GM21423 (cell line): ENCODE data around the gene ZBTB16.

Experiments
- ATAC-seq: cut with Tn5 transposase; IDR thresholded peaks from one replicate; pipeline ENCODE4 v1.9.1; 2021; ENCODE audit warnings: mild to moderate bottlenecking, moderate library complexity; ENCODE audit not compliant: unreplicated experiment

ZBTB16 gene

GRCh38 chr11:114232400-114233059 lies 173.0 kb downstream of the ZBTB16 start:
- ATAC-seq, result no peak

- no peak for ATAC-seq
Observed at GRCh38 chr11:114233755-114234154, 174.2 kb downstream of the ZBTB16 start.

GRCh38 chr11:114236829-114237228 lies 177.3 kb downstream of the ZBTB16 start:
- no peak for ATAC-seq

- ATAC-seq, result no peak
Observed at GRCh38 chr11:114237321-114238280, 178.1 kb downstream of the ZBTB16 start.

- no peak for ATAC-seq
Observed at GRCh38 chr11:114239753-114240161, 180.2 kb downstream of the ZBTB16 start.

- ATAC-seq, result no peak
Observed at GRCh38 chr11:114242032-114242431, 182.5 kb downstream of the ZBTB16 start.

GRCh38 chr11:114243461-114244372 lies 184.2 kb downstream of the ZBTB16 start:
- ATAC-seq, result no peak

GRCh38 chr11:114244726-114245394 lies 185.3 kb downstream of the ZBTB16 start:
- ATAC-seq, result no peak

- no peak for ATAC-seq
Observed at GRCh38 chr11:114246321-114247069, 187.0 kb downstream of the ZBTB16 start.

- no peak for ATAC-seq
Observed at GRCh38 chr11:114247070-114247789, 187.7 kb downstream of the ZBTB16 start.

GRCh38 chr11:114250180-114250579 lies 190.7 kb downstream of the ZBTB16 start:
- no peak for ATAC-seq

- ATAC-seq, result no peak
Observed at GRCh38 chr11:114250993-114251814, 191.7 kb downstream of the ZBTB16 start.

- ATAC-seq, result no peak
Observed at GRCh38 chr11:114251815-114252337, 192.4 kb downstream of the ZBTB16 start.

GRCh38 chr11:114252767-114253166 lies 193.3 kb downstream of the ZBTB16 start:
- no peak for ATAC-seq

- ATAC-seq, result no peak
Observed at GRCh38 chr11:114253771-114254170, 194.3 kb downstream of the ZBTB16 start.

GRCh38 chr11:114254571-114255146 lies 195.1 kb downstream of the ZBTB16 start:
- ATAC-seq, result no peak

GRCh38 chr11:114255289-114255688 lies 195.8 kb downstream of the ZBTB16 start:
- no peak for ATAC-seq
